Astrocyte (in vitro differentiated cells and primary cell): ENCODE measurements around the gene SLC38A8. TPM values are rescaled to one million over a fixed set of nuclear protein-coding genes. Genes with fewer than 3 reads are reported as not detected.

ENCODE experiments used
- DNase-seq: peaks from one replicate; pipeline ENCODE4 v3.0.0-alpha.2; 2010; ENCODE audit warnings: low read depth
- FAIRE-seq: peaks from 2 replicates; lab custom pipeline; 2011; peaks lifted over from hg19 to GRCh38; lab: Jason Lieb, UNC
- H2AFZ ChIP-seq: 2 replicates; pipeline ENCODE4 v1.6.0; 2012; ENCODE audit warnings: low read depth, low read length, inconsistent platforms
- H3K27ac ChIP-seq: 2 replicates; pipeline ENCODE4 v1.5.1; 2011; ENCODE audit warnings: low read depth, low read length, inconsistent platforms
- H3K27me3 ChIP-seq: 2 replicates; pipeline ENCODE4 v1.6.0; 2011; ENCODE audit warnings: low read length, inconsistent platforms; ENCODE audit not compliant: insufficient read depth
- H3K36me3 ChIP-seq: 2 replicates; pipeline ENCODE4 v1.5.1; 2011; ENCODE audit warnings: low read length, inconsistent platforms; ENCODE audit not compliant: insufficient read depth
- H3K4me1 ChIP-seq: 2 replicates; pipeline ENCODE4 v1.5.1; 2011; ENCODE audit warnings: low read length, inconsistent platforms; ENCODE audit not compliant: insufficient read depth
- H3K4me2 ChIP-seq: 2 replicates; pipeline ENCODE4 v1.6.0; 2012; ENCODE audit warnings: low read length, inconsistent platforms
- H3K4me3 ChIP-seq: 2 replicates; pipeline ENCODE4 v1.5.1; 2011; ENCODE audit warnings: low read depth, mild to moderate bottlenecking, low read length, inconsistent platforms; ENCODE audit not compliant: insufficient read depth
- H3K79me2 ChIP-seq: 2 replicates; pipeline ENCODE4 v1.6.0; 2012; ENCODE audit warnings: mild to moderate bottlenecking, low read length, inconsistent platforms; ENCODE audit not compliant: insufficient read depth
- H3K9ac ChIP-seq: 2 replicates; pipeline ENCODE4 v1.6.0; 2012; ENCODE audit warnings: mild to moderate bottlenecking, low read length, inconsistent platforms
- H3K9me3 ChIP-seq: 2 replicates; pipeline ENCODE4 v1.5.1; 2012; ENCODE audit warnings: low read depth, mild to moderate bottlenecking, low read length, inconsistent platforms; ENCODE audit not compliant: insufficient read depth
- H4K20me1 ChIP-seq: 2 replicates; pipeline ENCODE4 v1.6.0; 2012; ENCODE audit warnings: low read length, inconsistent platforms; ENCODE audit not compliant: insufficient read depth
- H3K27ac Mint-ChIP-seq: one replicate; pipeline ENCODE4 v1.8.0; 2021; ENCODE audit warnings: mild to moderate bottlenecking, mixed read lengths; ENCODE audit not compliant: unreplicated experiment
- H3K27me3 Mint-ChIP-seq: one replicate; pipeline ENCODE4 v1.8.0; 2021; ENCODE audit warnings: low read depth, mixed read lengths; ENCODE audit not compliant: unreplicated experiment
- H3K36me3 Mint-ChIP-seq: one replicate; pipeline ENCODE4 v1.8.0; 2021; ENCODE audit warnings: low read depth, mixed read lengths; ENCODE audit not compliant: unreplicated experiment
- H3K4me1 Mint-ChIP-seq: one replicate; pipeline ENCODE4 v1.8.0; 2021; ENCODE audit warnings: low read depth, mixed read lengths; ENCODE audit not compliant: unreplicated experiment
- H3K4me3 Mint-ChIP-seq: one replicate; pipeline ENCODE4 v1.8.0; 2021; ENCODE audit warnings: mild to moderate bottlenecking, moderate library complexity, mixed read lengths; ENCODE audit not compliant: unreplicated experiment
- H3K9me3 Mint-ChIP-seq: one replicate; pipeline ENCODE4 v1.8.0; 2021; ENCODE audit warnings: mild to moderate bottlenecking, mixed read lengths; ENCODE audit not compliant: unreplicated experiment
- CTCF ChIP-seq: IDR thresholded peaks from 2 replicates; pipeline ENCODE4 v1.5.1; 2011; ENCODE audit warnings: low read depth, mild to moderate bottlenecking, inconsistent platforms, low read length, moderate library complexity; ENCODE audit not compliant: insufficient read depth
- EZH2 ChIP-seq: IDR thresholded peaks from 2 replicates; pipeline ENCODE4 v1.6.1; 2012; ENCODE audit warnings: mild to moderate bottlenecking, low read length, inconsistent platforms; ENCODE audit not compliant: insufficient read depth
- total RNA-seq: library from RNA; stranded (reverse); gene quantifications from 2 replicates; pipeline ENCODE4 v1.2.1, GENCODE V29; 2021

Gene SLC38A8
- total RNA-seq, 1 donor from 2014 or later = not detected

GRCh38 chr16:84049403-84050060 lies 6.9 kb upstream of the SLC38A8 start:
- Mint-ChIP-seq H3K9me3 (no peaks in the 10 kb centered on the region), H3K27me3 (peaks cover 2% of the 10 kb centered on the region), H3K4me1 (no peaks in the 10 kb centered on the region), H3K27ac (no peak overlapping the region), H3K4me3 (no peak overlapping the region), H3K36me3 (peaks cover 9% of the 10 kb centered on the region)
- H3K79me2 ChIP-seq = no peaks in the 10 kb centered on the region
- H3K27me3 ChIP-seq = peaks cover 1% of the 10 kb centered on the region
- no peak overlapping the region for H3K27ac ChIP-seq
- no peak for FAIRE-seq
- H2AFZ ChIP-seq = no peak overlapping the region
- no peak for TF ChIP-seq EZH2
- no peak for TF ChIP-seq CTCF
- no peaks in the 10 kb centered on the region for H3K9me3 ChIP-seq
- no peak overlapping the region for H3K9ac ChIP-seq
- H3K4me3 ChIP-seq = no peak overlapping the region
- peaks cover 6% of the 10 kb centered on the region for H3K36me3 ChIP-seq
- H3K4me2 ChIP-seq = no peak overlapping the region
- no peaks in the 10 kb centered on the region for H3K4me1 ChIP-seq
- H4K20me1 ChIP-seq = peaks cover 20% of the 10 kb centered on the region
- no peak for DNase-seq

DNA sequence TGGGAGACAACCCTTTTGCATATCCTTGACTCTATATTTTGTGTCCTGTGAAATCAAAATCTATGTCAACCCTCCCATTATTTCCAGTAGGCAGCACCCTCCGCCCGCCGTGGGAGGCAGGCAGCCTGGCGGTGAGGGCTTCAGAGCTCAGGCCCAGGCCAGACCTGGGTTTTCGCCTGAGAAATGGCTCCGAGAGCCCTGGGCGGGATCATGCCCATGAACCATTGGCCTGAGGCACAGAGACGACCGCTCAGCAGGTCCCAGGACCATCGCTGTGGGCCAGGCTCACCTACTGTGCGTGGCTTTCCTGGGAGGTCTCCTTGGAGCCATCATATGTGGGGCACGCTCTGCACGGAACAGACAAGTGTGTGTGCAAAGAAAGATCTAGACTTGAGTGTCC lies 6.3 kb upstream of the SLC38A8 start:
- Histone ChIP-seq H3K79me2 (no peaks in the 10 kb centered on the region), H3K36me3 (peaks cover 6% of the 10 kb centered on the region), H3K27me3 (peaks cover 8% of the 10 kb centered on the region), H2AFZ (no peak overlapping the region), H3K4me2 (no peak overlapping the region), H3K27ac (no peak overlapping the region), H4K20me1 (peaks cover 23% of the 10 kb centered on the region), H3K4me3 (no peak overlapping the region), H3K9ac (no peak overlapping the region), H3K4me1 (no peaks in the 10 kb centered on the region), H3K9me3 (no peaks in the 10 kb centered on the region)
- Mint-ChIP-seq H3K27ac (no peak overlapping the region), H3K36me3 (peaks cover 6% of the 10 kb centered on the region), H3K9me3 (no peaks in the 10 kb centered on the region), H3K4me1 (no peaks in the 10 kb centered on the region), H3K27me3 (peaks cover 2% of the 10 kb centered on the region), H3K4me3 (no peak overlapping the region)
- TF ChIP-seq CTCF = no peak
- no peak for TF ChIP-seq EZH2
- DNase-seq = no peak
- no peak for FAIRE-seq

- Histone ChIP-seq H3K27me3 (peaks cover 10% of the 10 kb centered on the region), H2AFZ (no peak overlapping the region), H3K4me1 (no peaks in the 10 kb centered on the region), H3K9me3 (no peaks in the 10 kb centered on the region), H3K36me3 (peaks cover 5% of the 10 kb centered on the region), H3K9ac (no peak overlapping the region), H3K79me2 (no peaks in the 10 kb centered on the region), H3K27ac (no peak overlapping the region), H4K20me1 (peaks cover 23% of the 10 kb centered on the region), H3K4me2 (no peak overlapping the region), H3K4me3 (no peak overlapping the region)
- no peak for TF ChIP-seq EZH2
- no peak overlapping the region for H3K27ac Mint-ChIP-seq
- no peak overlapping the region for H3K4me3 Mint-ChIP-seq
- peaks cover 2% of the 10 kb centered on the region for H3K4me1 Mint-ChIP-seq
- FAIRE-seq = no peak
- no peak for DNase-seq
- H3K27me3 Mint-ChIP-seq = peaks cover 2% of the 10 kb centered on the region
- H3K36me3 Mint-ChIP-seq = peaks cover 6% of the 10 kb centered on the region
- H3K9me3 Mint-ChIP-seq = no peaks in the 10 kb centered on the region
These were observed 5.7 kb upstream of the SLC38A8 start for GRCh38 chr16:84048270-84048669.
